GM12891 (cell line): ENCODE results near the gene SPAAR.

ENCODE experiments used
- PAX5 ChIP-seq: IDR thresholded peaks from 2 replicates; pipeline ENCODE4 v1.6.1; 2011; ENCODE audit warnings: low read length, moderate library complexity, mild to moderate bottlenecking; ENCODE audit not compliant: insufficient read depth, severe bottlenecking
- POLR2AphosphoS5 ChIP-seq: IDR thresholded peaks from 2 replicates; pipeline ENCODE4 v1.6.1; 2011; ENCODE audit warnings: low read depth, low read length, control low read depth
- TAF1 ChIP-seq: IDR thresholded peaks from 2 replicates; pipeline ENCODE4 v1.6.1; 2011; ENCODE audit warnings: low read depth, low read length, control low read depth

DNA sequence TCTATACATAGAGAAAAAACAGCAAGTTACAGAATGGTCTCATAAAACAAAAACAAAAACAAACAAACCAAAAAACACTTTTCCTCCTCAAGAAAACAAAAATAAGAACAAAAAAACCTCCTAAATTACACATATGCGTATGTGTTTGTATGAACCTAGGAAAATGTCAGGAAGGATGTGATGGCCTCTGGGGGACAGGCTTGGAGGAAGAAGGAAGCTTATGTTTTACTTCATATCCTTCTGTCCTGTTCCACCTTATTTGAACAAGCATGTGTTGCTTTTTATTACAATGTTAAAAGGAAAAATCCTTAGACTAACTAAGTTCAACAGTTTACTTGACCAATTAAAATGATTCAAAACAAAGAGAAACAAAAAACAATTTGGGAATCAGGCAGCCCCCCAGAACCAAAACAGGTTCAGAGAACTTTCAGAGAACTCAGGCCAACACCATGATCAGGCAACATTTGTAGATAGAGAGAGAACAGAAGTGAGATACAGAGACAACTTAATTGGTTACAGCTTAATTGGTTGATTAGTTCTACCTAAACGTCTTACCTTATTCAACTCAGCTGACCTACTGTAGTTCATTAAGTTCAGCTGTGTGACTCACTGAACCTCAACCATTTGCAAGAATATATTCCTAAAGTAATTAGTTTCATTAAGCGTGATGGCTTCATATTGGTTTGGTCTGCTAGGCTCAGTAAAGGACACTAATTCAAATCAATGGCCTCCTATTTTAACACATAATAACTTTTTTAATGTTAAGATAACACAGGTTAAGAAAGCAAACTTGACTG is 10.1 kb downstream of the SPAAR start:
- TF ChIP-seq POLR2AphosphoS5 (no peak), PAX5 (no peak), TAF1 (no peak)
